H1 (cell line): ENCODE results near the gene ICAM2. TPM values are rescaled to one million over a fixed set of nuclear protein-coding genes. Genes with fewer than 3 reads are reported as not detected.

ENCODE experiments used
- CTCF ChIA-PET: fragments of 300-600 bp; sonication (Branson Sonifier 250); formaldehyde crosslinking; loops from one replicate; lab custom pipeline; 2021; ENCODE audit not compliant: partially characterized antibody; lab: Charles Lee
- POLR2A ChIA-PET: fragments of 300-600 bp; sonication (Branson Sonifier 250); formaldehyde crosslinking; loops from one replicate; lab custom pipeline; 2021; ENCODE audit warnings: inconsistent platforms; ENCODE audit not compliant: partially characterized antibody; lab: Charles Lee
- DNase-seq, 2 experiments: peaks; one replicate each; pipeline versions ENCODE4 v3.0.0 to v3.0.0-alpha.2; 2010 to 2022; ENCODE audit warnings: low spot score in 2 of 2, low read depth in 1 of 2, mixed read lengths in 1 of 2
- FAIRE-seq: peaks from 2 replicates; lab custom pipeline; 2011; peaks lifted over from hg19 to GRCh38; lab: Jason Lieb, UNC
- H2AFZ ChIP-seq: 2 replicates; pipeline ENCODE4 v1.8.1; 2012; ENCODE audit warnings: low read length, inconsistent platforms
- H2AK5ac ChIP-seq: 2 replicates; pipeline ENCODE4 v1.6.1; 2013; ENCODE audit warnings: low read depth, low read length
- H2BK120ac ChIP-seq: replicated peaks from 2 replicates; pipeline ENCODE3; 2013; ENCODE audit warnings: low read depth, low read length, inconsistent platforms
- H2BK12ac ChIP-seq: 2 replicates; pipeline ENCODE4 v1.6.1; 2013; ENCODE audit warnings: low read depth, low read length
- H2BK15ac ChIP-seq: 2 replicates; pipeline ENCODE4 v1.6.1; 2013; ENCODE audit warnings: low read length
- H2BK20ac ChIP-seq: 2 replicates; pipeline ENCODE4 v1.6.1; 2013; ENCODE audit warnings: low read length
- H2BK5ac ChIP-seq: 2 replicates; pipeline ENCODE4 v1.6.1; 2013; ENCODE audit warnings: low read depth, low read length
- H3K14ac ChIP-seq: 2 replicates; pipeline ENCODE4 v1.6.1; 2013; ENCODE audit warnings: inconsistent platforms; ENCODE audit not compliant: insufficient read length
- H3K18ac ChIP-seq: 2 replicates; pipeline ENCODE4 v1.6.1; 2013; ENCODE audit warnings: low read length; ENCODE audit errors: extremely low read depth
- H3K23ac ChIP-seq: 2 replicates; pipeline ENCODE4 v1.6.1; 2013; ENCODE audit warnings: inconsistent platforms; ENCODE audit not compliant: insufficient read length
- H3K23me2 ChIP-seq: 2 replicates; pipeline ENCODE4 v1.6.1; 2013; ENCODE audit warnings: low read depth, low read length
- H3K27ac ChIP-seq: 2 replicates; pipeline ENCODE4 v1.6.1; 2011; ENCODE audit warnings: low read depth, low read length, inconsistent platforms
- H3K27me3 ChIP-seq, 4 experiments: replicated peaks in 1 of 4; 1 replicate in 1 of 4; 2 replicates in 3 of 4; pipeline versions ENCODE4 v1.6.1 to v1.8.1; 2011 to 2013; ENCODE audit warnings: low read length in 3 of 4, mild to moderate bottlenecking in 3 of 4, inconsistent platforms in 2 of 4, mixed read lengths in 2 of 4, moderate library complexity in 1 of 4; ENCODE audit not compliant: control insufficient read depth in 3 of 4, insufficient read depth in 3 of 4; ENCODE audit errors: extremely low read depth in 1 of 4
- H3K36me3 ChIP-seq, 4 experiments: 2 replicates each; pipeline versions ENCODE4 v1.6.1 to v1.8.1; 2011 to 2013; ENCODE audit warnings: mild to moderate bottlenecking in 4 of 4, low read length in 3 of 4, moderate library complexity in 2 of 4, control low read depth in 1 of 4, inconsistent platforms in 1 of 4; ENCODE audit not compliant: insufficient read depth in 4 of 4, control insufficient read depth in 2 of 4
- H3K4ac ChIP-seq: replicated peaks from 2 replicates; pipeline ENCODE3; 2013; ENCODE audit warnings: low read length, low read depth, mixed read lengths, inconsistent platforms; ENCODE audit not compliant: insufficient read length
- H3K4me1 ChIP-seq, 4 experiments: replicated peaks in 1 of 4; 1 replicate in 1 of 4; 2 replicates in 3 of 4; pipeline versions ENCODE4 v1.6.1 to v1.8.1; 2011 to 2013; ENCODE audit warnings: low read length in 3 of 4, inconsistent platforms in 2 of 4, mixed read lengths in 1 of 4; ENCODE audit not compliant: insufficient read depth in 4 of 4, control insufficient read depth in 3 of 4
- H3K4me2 ChIP-seq, 2 experiments: 2 replicates each; pipeline versions ENCODE4 v1.6.1 to v1.8.1; 2011 to 2013; ENCODE audit warnings: low read depth in 2 of 2, low read length in 2 of 2, control low read depth in 1 of 2, inconsistent platforms in 1 of 2, mild to moderate bottlenecking in 1 of 2; ENCODE audit not compliant: insufficient read depth in 1 of 2
- H3K4me3 ChIP-seq, 4 experiments: fragments of 200-600, 300-600 bp in 1 of 4; sonication (generic), shearing (Covaris generic), sonication (Bioruptor Twin) in 1 of 4; 2 replicates each; pipeline versions ENCODE4 v1.5.1 to v1.8.1; 2011 to 2016; ENCODE audit warnings: low read length in 4 of 4, low read depth in 3 of 4, control low read depth in 2 of 4, inconsistent platforms in 2 of 4, mild to moderate bottlenecking in 2 of 4, mixed read lengths in 1 of 4, moderate library complexity in 1 of 4; ENCODE audit not compliant: insufficient read depth in 2 of 4; ENCODE audit errors: extremely low read depth in 1 of 4
- H3K56ac ChIP-seq: replicated peaks from 2 replicates; pipeline ENCODE3; 2013; ENCODE audit warnings: low read depth, mild to moderate bottlenecking, mixed read lengths, low read length, inconsistent platforms; ENCODE audit not compliant: insufficient read length
- H3K79me1 ChIP-seq: 2 replicates; pipeline ENCODE4 v1.6.1; 2013; ENCODE audit warnings: low read depth, low read length, control low read depth
- H3K79me2 ChIP-seq, 2 experiments: 2 replicates each; pipeline versions ENCODE4 v1.6.1 to v1.8.1; 2012 to 2013; ENCODE audit warnings: low read length in 2 of 2, mild to moderate bottlenecking in 2 of 2, inconsistent platforms in 1 of 2; ENCODE audit not compliant: insufficient read depth in 2 of 2, control insufficient read depth in 1 of 2
- H3K9ac ChIP-seq, 4 experiments: replicated peaks in 1 of 4; 1 replicate in 1 of 4; 2 replicates in 3 of 4; pipeline versions ENCODE4 v1.6.1 to v1.8.1; 2011 to 2013; ENCODE audit warnings: low read depth in 3 of 4, low read length in 3 of 4, control low read depth in 2 of 4, mild to moderate bottlenecking in 2 of 4, moderate library complexity in 2 of 4, inconsistent platforms in 1 of 4; ENCODE audit errors: extremely low read depth in 1 of 4
- H3K9me3 ChIP-seq, 2 experiments: 2 replicates each; pipeline versions ENCODE4 v1.6.1 to v1.8.1; 2012 to 2013; ENCODE audit warnings: mild to moderate bottlenecking in 2 of 2, moderate library complexity in 2 of 2, control low read depth in 1 of 2, inconsistent platforms in 1 of 2, low read depth in 1 of 2, low read length in 1 of 2, mixed read lengths in 1 of 2; ENCODE audit not compliant: insufficient read depth in 2 of 2
- H4K20me1 ChIP-seq, 2 experiments: replicated peaks in 1 of 2; 2 replicates each; pipeline versions ENCODE3 to v1.8.1; 2011 to 2013; ENCODE audit warnings: inconsistent platforms in 2 of 2, low read length in 2 of 2, mild to moderate bottlenecking in 1 of 2; ENCODE audit not compliant: insufficient read depth in 2 of 2, control insufficient read depth in 1 of 2
- H4K5ac ChIP-seq: 2 replicates; pipeline ENCODE4 v1.6.1; 2013; ENCODE audit warnings: low read length, low read depth, mixed read lengths, inconsistent platforms; ENCODE audit not compliant: insufficient read length
- H4K8ac ChIP-seq: 2 replicates; pipeline ENCODE4 v1.8.0; 2013; ENCODE audit warnings: mild to moderate bottlenecking, moderate library complexity, low read length, inconsistent platforms; ENCODE audit not compliant: insufficient read depth; ENCODE audit errors: extremely low read depth
- H4K91ac ChIP-seq: replicated peaks from 2 replicates; pipeline ENCODE3; 2013; ENCODE audit warnings: low read length, mixed read lengths, inconsistent platforms; ENCODE audit not compliant: insufficient read length
- ASH2L ChIP-seq: fragments of 200-600, 300-600 bp; sonication (generic); IDR thresholded peaks from one replicate; pipeline ENCODE4 v1.7.1; 2017; ENCODE audit warnings: low read length
- EGR1 ChIP-seq: IDR thresholded peaks from 2 replicates; pipeline ENCODE4 v1.6.1; 2011; ENCODE audit warnings: low read depth, low read length, borderline replicate concordance
- KDM1A ChIP-seq: fragments of 200-600, 300-600 bp; sonication (generic); IDR thresholded peaks from 2 replicates; pipeline ENCODE4 v1.7.1; 2016; ENCODE audit warnings: mild to moderate bottlenecking, low read length, borderline replicate concordance
- KDM4A ChIP-seq: IDR thresholded peaks from one replicate; pipeline ENCODE4 v1.7.1; 2012; ENCODE audit warnings: low read depth, mild to moderate bottlenecking, moderate library complexity, low read length, inconsistent platforms; ENCODE audit not compliant: severe bottlenecking
- MAFK ChIP-seq: IDR thresholded peaks from 2 replicates; pipeline ENCODE4 v1.6.1; 2012; ENCODE audit warnings: low read depth, mild to moderate bottlenecking, improper control_type of control experiment, low read length
- NANOG ChIP-seq: IDR thresholded peaks from 2 replicates; pipeline ENCODE4 v1.6.1; 2011; ENCODE audit warnings: low read length, low read depth, mild to moderate bottlenecking, inconsistent platforms; ENCODE audit not compliant: insufficient read depth, poor library complexity, severe bottlenecking
- POLR2AphosphoS5 ChIP-seq: IDR thresholded peaks from 2 replicates; pipeline ENCODE4 v1.6.1; 2011; ENCODE audit warnings: low read depth, low read length
- SAP30 ChIP-seq: fragments of 300-600 bp; sonication (generic); IDR thresholded peaks from 2 replicates; pipeline ENCODE4 v1.7.1; 2012; ENCODE audit warnings: low read length, moderate library complexity, mild to moderate bottlenecking, inconsistent platforms; ENCODE audit not compliant: insufficient read depth, insufficient replicate concordance
- TCF12 ChIP-seq: IDR thresholded peaks from 2 replicates; pipeline ENCODE4 v1.6.1; 2011; ENCODE audit warnings: low read depth, mild to moderate bottlenecking, low read length
- YY1 ChIP-seq: IDR thresholded peaks from 2 replicates; pipeline ENCODE4 v1.6.1; 2011; ENCODE audit warnings: low read depth, mild to moderate bottlenecking, low read length
- WGBS, 2 experiments: shearing (Covaris generic) in 1 of 2; methylation state at CpG; one replicate each; pipeline versions ENCODE4 v1.1.6 to v1.1.7; 2013 to 2015; ENCODE audit warnings: low lambda C conversion rate in 2 of 2, mixed read lengths in 2 of 2, inconsistent platforms in 1 of 2, low coverage in 1 of 2, missing lambda C conversion rate in 1 of 2; ENCODE audit not compliant: insufficient replicate concordance in 2 of 2, insufficient coverage in 1 of 2, insufficient read length in 1 of 2; ENCODE audit errors: extremely low coverage in 1 of 2, missing lambda C conversion rate in 1 of 2; 5-methylcytosine and 5-hydroxymethylcytosine counted together
- polyA plus RNA-seq, 7 experiments: library from polyadenylated mRNA; depleted of rRNA in 3 of 7; stranded (reverse) in 5 of 7; unstranded in 2 of 7; fragments of >200 nt in 5 of 7; fragments of 200-250 nt in 2 of 7; gene quantifications; 1 replicate in 5 of 7; 2 replicates in 1 of 7; 4 replicates in 1 of 7; pipeline versions ENCODE4 v1.2.1 to v1.2.3, GENCODE V29; 2011 to 2013; ENCODE audit warnings: missing spikeins in 2 of 7, mixed read lengths in 2 of 7
- total RNA-seq: library from RNA; stranded (reverse); fragmentation: NEBNext Ultra II Directional; extraction: Animal tissue kit (Norgen Biotek cat#: 25700); gene quantifications from 2 replicates; pipeline ENCODE4 v1.2.1, GENCODE V29; 2021
- TF ChIP-seq, protein P1 (sequence below), 3 experiments: IDR thresholded peaks; 1 replicate in 2 of 3; 2 replicates in 1 of 3; pipeline versions ENCODE4 v1.5.1 to v1.6.1; 2011; ENCODE audit warnings: low read length in 3 of 3, mild to moderate bottlenecking in 3 of 3, inconsistent platforms in 2 of 3, low read depth in 1 of 3, moderate library complexity in 1 of 3; ENCODE audit not compliant: insufficient read depth in 1 of 3; ENCODE audit errors: control extremely low read depth in 1 of 3

Gene ICAM2
- total and polyA plus RNA-seq, 2 of the 8 experiments (the other 6 are each of a cell fraction or from before 2014, with no cell fraction given) = 0.45 to 0.63 TPM

DNA sequence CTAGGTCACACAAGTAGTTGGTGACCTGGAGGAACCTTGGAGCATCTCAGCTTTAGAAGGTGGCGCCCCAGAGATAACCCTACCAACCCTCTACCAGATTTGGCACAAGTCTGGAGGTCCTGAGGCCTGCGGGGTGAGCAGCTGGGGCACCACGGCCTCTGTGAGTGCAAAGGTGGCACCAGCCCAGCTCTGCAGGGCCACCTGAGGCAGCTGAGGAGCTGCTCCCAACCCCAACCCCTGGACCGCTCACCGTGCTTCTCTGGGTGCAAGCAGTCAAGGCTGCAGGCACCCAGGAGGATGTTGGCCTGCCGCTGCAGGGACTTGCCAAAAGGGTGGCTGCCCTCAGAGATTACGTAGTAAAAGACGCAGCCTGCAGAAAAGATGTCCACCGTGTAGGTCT is 28.4 kb upstream of the ICAM2 start:
- ChIA-PET CTCF (interaction anchor here (1.1 to 8.5 kb wide), 5 partner anchors 12 to 139 kb away, joined by 3 to 105 read pairs (median 9); no protein-coding TSS in a partner anchor), POLR2A (interaction anchor here (1.2 kb wide), 1 partner anchor 22 kb away, joined by 3 read pairs; no protein-coding TSS in a partner anchor)
- 91% methylated on average over 9 of the region's 9 CpGs; no CpG with 5 or more reads in 1 of the 2 experiments for WGBS, 2 experiments
- no peak for TF ChIP-seq MAFK
- no peak for TF ChIP-seq NANOG
- no peak for TF ChIP-seq TCF12
- TF ChIP-seq, protein P1, sequence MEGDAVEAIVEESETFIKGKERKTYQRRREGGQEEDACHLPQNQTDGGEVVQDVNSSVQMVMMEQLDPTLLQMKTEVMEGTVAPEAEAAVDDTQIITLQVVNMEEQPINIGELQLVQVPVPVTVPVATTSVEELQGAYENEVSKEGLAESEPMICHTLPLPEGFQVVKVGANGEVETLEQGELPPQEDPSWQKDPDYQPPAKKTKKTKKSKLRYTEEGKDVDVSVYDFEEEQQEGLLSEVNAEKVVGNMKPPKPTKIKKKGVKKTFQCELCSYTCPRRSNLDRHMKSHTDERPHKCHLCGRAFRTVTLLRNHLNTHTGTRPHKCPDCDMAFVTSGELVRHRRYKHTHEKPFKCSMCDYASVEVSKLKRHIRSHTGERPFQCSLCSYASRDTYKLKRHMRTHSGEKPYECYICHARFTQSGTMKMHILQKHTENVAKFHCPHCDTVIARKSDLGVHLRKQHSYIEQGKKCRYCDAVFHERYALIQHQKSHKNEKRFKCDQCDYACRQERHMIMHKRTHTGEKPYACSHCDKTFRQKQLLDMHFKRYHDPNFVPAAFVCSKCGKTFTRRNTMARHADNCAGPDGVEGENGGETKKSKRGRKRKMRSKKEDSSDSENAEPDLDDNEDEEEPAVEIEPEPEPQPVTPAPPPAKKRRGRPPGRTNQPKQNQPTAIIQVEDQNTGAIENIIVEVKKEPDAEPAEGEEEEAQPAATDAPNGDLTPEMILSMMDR (IDR thresholded peaks at IDR 0.05; ENCODE audit: control extremely low read depth in 1 of 3, insufficient read depth in 1 of 3, low read depth in 1 of 3, low read length in 3 of 3) = no peak
- TF ChIP-seq KDM4A = no peak
- no peak for TF ChIP-seq SAP30
- no peak for TF ChIP-seq POLR2AphosphoS5
- no peak for TF ChIP-seq YY1
- TF ChIP-seq KDM1A = no peak
- TF ChIP-seq EGR1 = no peak
- TF ChIP-seq ASH2L = no peak

More for the DNA sequence above, 28.4 kb upstream of the ICAM2 start:
- Histone ChIP-seq H3K4me2 (no peak overlapping the region), H3K23me2 (no peaks in the 10 kb centered on the region), H2AK5ac (no peak overlapping the region), H2BK15ac (no peak overlapping the region), H3K4ac (no peak overlapping the region), H4K8ac (no peak overlapping the region), H3K56ac (no peak overlapping the region), H3K79me1 (no peaks in the 10 kb centered on the region), H3K9me3 (no peaks in the 10 kb centered on the region), H3K79me2 (no peaks in the 10 kb centered on the region), H3K36me3 (no peaks in the 10 kb centered on the region), H3K23ac (no peak overlapping the region), H3K18ac (no peak overlapping the region), H2BK20ac (no peak overlapping the region), H4K91ac (no peak overlapping the region), H2BK120ac (no peak overlapping the region), H3K27ac (no peak overlapping the region), H3K27me3 (no peaks in the 10 kb centered on the region), H2BK5ac (no peak overlapping the region), H2BK12ac (no peak overlapping the region), H3K9ac (no peak overlapping the region), H3K4me1 (no peaks in the 10 kb centered on the region), H4K20me1 (no peaks in the 10 kb centered on the region), H3K4me3 (no peak overlapping the region), H3K14ac (no peak overlapping the region), H2AFZ (no peak overlapping the region), H4K5ac (no peak overlapping the region)
- DNase-seq (no peak), FAIRE-seq (no peak)
